HG02798 (cell line): ENCODE data around the gene TRIB2.

Source experiments
- ATAC-seq: cut with Tn5 transposase; IDR thresholded peaks from one replicate; pipeline ENCODE4 v1.9.1; 2021; ENCODE audit warnings: mild to moderate bottlenecking; ENCODE audit not compliant: unreplicated experiment, poor library complexity

The TRIB2 gene

DNA sequence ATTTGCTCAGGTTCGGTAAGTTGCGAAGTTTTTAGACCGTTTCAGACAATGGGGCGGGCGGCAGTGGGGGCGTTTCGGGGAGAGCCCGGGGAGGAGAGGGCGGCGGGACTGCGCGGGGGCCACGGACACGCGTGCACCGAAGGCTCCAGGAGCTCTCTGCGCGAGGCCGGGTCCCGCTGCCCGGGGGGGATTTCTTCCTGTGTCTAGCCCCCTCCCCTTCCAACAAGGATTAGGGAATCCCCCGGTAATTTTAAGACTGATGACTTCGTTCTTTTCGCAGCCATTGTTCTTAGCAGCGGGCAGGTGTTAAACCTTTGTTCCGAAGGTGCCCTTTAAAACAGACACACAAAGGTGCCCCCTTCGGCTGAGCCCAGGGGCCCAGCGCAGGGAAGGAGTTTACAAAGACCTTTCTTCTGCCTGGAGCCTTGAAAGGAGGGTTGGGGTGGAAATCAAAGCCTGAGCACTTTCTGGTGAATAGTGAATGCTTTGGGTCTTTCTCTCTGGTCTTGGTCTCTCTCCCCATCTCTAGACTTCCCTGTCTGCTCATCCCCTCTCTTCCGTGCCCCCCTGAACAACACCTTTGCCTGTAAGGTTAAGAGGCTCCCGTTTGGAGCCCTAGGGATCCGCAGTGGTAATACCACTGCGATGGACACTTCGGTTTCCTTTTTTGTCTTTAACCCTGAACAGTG, 2.1 kb downstream of the TRIB2 start:
- no peak for ATAC-seq

DNA sequence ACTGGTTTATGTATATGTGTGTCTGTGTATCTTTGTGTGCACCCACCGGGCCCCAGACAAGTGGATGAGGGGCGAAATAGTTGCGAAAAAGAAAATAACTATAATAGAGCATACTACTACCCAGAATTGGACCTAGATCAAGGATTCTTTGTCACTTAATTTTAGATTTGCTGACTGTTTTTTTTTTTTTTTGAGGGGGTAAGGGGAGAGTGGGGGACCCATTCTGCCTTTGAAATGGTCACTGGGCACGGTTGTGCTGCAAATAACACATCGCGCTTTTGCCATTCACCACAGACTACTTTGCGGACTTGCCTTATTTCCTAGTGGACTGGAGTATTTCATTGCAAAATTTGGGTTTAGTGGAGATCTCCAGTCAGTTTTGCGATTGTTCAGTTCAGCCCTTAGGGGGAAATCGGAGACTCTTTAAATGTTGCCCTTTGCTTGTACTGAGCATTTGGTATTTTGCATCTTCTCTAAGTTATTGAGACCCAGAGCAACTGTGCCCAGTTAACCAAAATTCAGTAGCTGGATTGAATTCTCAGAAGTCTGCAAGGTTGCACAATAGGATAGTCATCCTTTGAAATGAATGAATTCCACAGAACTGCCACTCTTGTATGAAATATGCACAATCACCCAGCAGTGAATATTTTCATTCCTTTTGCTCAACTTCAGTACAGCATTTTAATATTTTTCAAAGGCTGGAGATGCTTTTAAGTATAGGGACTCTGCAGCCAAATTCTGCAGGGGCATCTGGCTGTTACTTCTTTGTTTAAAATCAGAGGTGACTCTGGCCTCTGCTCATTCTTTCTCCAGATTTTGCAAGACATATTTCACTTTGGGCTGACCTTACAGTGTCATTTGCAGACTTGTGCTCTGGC, 2.9 kb downstream of the TRIB2 start:
- ATAC-seq, result no peak

DNA sequence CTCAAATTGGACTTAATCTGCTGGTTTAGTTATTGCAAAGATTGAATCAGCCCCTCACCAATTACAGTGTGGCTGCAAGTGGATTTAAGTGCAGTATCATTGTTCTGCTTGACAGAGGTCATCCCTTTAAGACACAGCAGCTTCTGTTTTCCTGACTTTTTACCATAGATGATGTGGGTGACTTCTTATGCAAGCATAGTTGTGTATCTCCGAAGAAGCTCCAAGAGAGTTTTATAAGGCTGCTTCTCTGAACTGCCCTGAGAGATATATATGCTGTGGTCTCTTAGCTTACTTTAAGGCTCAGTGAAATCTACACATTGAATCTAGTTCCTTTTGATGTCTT, 3.5 kb downstream of the TRIB2 start:
- ATAC-seq, result no peak

DNA sequence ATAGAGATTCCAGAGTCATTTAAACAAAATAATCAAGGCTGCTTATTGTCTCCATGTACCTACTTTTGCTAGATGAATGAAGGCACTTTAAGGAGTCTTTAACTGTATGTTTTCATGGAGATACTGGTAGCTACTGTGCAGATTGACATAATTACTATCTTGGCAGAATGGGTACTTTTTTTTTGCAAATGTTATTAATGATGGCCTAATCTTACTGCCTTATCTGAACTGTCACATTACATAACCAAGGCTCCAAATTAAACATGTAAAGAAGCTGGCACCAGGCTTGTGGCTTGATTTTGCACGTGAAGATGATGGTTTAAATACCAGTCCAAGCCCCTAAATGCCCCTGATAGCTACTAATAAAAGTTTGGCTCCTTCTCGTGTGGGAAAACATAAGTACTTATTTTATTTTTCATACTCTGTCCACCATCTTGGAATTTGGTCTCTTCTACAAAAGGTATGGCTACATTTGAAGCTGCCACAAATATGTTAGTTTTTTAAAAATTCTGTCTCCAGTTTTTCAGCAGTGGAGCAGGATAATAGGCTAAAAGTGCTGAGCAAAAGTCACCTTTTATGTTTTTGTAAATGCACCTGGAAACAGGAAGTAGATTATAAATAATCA, 4.1 kb downstream of the TRIB2 start:
- no peak for ATAC-seq

DNA sequence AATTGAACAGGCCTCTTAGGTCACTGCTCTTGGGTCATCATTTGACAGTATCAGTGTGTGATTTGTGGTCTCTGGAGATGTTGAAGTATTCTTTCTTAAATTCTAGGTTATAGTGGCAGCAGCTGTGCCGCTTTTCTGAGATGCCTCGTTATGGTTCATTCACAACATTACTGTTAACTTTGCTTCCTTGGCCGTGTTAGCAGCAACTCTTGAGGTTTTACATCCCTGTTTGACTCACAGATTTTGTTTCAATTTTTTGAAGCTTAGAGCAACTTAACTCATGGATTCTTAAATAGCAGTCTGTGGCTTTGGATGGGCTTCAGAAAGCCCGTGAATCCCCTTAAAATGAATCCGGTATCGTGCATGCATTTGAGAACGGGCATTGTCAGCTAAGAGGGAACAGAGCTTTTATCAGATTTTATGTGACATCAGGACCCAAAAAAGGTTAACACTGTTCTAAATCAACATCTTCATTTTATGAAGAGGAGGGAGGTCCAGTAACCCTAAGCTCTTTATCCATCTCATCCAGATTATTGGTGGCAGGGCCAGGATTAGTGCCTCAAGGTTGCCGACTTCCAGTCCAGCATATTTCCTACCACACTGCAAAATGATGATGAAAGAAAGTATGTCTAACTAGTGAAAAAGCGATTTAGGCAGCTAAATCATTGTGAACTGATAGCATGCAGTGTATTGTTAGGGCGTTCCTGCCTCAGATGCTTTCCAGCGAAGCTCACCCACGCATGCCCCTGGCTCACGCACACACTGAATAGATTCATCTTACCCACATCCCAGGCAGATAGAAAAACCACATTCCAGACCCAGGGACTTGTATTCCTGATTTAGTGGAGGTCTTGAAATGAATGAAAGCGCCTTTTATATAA, 5.1 kb downstream of the TRIB2 start:
- ATAC-seq, result no peak

DNA sequence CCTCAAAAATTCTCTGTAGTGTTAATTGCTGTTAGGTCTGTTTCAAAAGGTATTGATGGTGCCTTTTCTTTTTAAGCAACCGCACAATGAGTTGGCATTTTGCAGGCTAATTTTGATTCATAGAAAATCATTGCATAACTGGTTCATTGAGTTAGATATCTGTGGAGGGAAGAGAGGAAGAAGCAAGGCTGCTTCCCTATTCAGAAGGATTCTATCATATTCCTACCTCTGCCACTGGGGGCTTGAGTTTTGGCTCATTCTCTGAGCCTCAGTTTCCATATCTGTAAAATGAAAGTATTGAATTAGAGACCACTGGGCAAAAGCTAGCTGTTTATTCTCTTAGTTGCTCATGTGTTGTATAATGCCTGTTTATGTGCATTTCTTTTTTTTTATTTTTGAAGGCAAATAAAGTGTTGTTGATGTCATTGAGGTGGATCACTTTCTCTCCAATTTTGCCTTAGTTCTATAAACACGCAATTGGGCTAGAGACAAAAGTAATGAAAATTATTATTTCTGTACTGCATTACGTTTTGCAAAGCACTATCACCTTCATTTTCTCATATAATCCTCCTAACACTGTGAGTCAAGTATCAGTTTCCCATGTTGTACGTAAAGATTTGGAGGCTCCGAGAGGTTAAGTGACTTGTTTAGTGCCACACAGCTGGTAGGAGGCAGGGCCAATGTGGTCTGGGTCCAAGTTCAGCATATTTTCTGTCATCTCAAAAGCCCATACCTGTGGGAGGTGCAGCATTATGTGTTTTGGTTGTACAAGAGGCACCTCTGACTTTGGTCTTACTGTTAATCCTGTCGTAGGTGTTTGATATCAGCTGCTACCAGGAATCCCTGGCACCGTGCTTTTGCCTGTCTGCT, 5.9 kb downstream of the TRIB2 start:
- ATAC-seq, result no peak

DNA sequence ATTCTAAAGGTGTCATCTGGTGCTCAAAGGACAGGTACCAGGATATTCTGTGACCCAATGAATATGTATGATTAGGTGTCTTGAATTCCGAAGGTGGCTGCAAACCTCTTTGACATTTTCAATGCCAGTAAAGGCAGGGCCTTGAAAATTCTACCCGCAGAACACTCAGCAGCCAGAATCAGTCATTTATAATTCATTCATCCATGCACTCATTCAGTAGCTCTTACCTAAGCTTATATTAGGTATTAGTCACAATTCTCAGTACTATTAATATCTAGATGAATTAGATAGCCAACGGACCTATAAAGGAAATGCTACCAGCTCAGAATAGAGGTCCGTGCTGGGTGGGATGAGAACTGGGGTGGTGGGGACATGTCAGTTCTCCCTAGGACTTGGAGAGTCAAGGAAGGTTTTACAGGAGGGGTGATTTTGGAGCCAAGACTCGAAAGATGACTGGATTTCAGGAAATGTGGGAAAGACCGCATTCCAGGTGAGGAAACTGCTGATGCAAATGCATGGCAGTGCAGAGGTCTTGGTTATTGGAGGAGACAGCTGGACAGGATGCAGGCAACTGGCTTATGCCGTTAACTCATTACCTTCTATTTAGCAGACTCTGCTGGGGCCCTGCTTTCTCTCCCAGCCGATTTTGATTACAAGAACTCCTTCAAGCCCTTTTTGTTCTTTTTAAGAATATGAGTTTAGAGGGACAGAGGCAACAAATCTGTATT, 7.2 kb downstream of the TRIB2 start:
- ATAC-seq, result no peak

DNA sequence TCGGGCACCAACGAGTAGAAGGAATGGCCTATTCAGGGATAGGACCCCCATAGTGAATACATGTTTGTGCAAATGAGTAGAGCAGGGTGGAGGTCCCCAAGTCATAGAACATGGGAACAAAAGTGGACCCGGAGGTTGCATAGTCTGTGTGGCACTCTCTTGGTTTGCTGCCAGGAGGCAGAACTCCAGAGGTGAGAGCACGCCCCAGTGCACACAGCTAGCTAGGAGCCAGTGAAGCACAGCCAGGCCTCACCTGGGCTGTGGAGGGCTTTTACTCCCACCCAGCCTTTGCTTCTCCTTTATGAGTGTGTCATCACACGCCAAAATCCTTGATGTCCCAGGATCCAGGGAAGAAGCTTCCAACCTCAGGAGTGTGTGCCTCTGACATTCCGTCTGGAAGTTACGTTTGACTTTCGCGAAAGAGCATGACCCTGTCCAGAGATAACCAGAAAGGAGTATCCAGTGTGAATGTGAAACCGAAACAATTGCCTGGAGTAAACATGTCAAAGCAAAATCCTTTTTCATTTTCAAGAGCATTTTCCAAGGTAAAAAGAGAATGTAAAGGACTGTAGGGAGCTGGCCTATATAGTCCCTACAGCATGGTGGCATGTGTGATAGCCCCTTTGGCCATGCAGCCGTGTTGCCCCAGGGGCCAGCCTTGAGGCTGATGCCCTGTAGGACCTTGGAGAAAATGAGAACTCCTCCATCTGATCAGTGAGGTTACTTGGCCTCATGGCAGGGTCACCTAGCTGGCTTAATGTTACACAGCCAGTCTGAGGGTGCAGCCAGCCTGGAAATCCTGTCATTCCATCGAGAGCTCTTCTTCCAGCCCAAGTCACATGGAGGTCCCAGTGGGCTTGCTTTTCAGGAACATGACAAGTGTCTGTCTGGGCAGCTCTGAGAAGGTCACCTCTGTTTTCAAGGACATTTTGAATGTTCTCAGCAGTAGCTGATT, 8.8 kb downstream of the TRIB2 start:
- no peak for ATAC-seq

DNA sequence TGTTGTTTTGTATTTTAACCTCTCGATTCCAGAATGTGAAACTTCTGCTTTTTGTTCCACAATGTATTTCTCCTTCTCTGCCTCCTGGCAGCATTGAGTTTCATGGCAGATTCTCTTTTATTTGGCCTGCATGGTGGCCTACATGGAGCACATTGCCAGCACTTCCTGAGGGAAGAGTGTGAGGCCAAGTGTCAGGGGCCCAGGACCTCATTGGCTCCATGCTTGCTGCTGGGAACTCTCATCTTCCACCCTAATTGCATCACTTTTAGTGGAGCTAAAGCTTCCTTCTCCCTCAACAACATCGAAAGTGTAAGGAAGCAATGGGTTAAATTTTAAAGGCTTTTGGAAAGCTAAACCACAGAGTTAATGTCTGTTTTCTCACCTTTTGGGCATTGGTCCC, 9.5 kb downstream of the TRIB2 start:
- ATAC-seq, result no peak

DNA sequence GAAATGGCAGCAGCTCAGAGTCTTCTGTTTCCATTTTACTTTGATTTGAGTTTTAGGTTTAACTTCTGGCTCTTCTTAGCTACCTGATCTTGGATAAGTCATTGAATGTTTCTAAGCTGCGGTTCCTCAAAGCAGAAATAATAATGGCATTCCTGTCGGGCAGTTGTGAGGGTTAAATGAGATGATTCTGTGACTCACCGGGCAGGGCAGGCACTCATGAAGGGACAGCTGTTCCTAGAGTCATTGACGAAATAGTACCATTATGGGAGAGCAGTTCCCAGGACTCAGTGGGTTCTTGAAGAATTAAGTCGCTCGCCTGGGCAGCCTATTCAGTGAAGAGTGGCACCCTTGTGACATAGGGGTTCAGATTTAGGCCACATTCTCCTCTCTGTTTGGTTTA, 10.3 kb downstream of the TRIB2 start:
- ATAC-seq, result no peak

DNA sequence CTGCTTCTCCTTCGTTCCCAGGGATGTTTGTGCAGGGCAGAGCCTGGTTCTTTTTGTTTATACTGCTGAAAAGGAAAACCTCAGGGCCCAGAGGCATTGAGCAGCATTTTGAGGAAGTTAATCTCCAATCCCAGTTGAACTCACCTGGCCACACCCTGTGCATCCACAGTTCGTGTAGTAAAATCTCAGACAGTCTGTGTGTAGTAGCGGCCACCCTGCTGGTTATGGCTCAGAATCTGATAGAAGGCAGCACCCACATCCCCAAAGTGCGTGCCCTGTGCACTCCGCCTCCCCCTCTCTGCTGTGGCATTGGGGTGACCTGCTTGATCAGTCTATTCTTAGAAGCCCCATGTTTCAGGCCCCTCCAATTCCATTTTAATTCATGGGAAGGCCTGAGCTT, 10.9 kb downstream of the TRIB2 start:
- no peak for ATAC-seq

DNA sequence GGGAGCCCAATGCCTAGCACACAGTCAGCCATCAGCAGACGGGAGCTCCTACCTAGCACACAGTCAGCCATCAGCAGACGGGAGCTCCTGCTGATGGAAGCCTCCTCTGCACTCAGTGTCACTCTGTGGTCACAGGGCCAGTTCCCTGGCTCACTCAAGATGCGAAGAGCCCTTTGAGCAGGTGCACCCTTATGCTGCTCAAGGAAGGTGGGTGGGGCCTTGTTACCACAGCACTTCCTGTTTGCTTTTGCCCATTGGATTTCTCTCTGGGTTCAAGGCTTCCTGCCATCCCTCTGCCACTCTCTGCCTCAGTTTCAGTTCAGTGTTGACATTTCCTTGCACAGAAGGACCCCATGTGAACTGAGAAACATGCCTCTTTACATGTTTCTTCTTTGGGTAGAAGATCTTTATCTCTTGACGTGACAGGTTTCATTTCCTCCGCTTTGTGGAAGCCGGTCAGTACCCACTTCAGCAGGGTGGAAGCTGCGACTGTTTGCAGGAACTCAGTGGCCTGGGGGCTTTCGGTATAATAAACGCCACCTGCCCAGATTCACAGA, 11.6 kb downstream of the TRIB2 start:
- peak; percentile 87 for ATAC-seq

DNA sequence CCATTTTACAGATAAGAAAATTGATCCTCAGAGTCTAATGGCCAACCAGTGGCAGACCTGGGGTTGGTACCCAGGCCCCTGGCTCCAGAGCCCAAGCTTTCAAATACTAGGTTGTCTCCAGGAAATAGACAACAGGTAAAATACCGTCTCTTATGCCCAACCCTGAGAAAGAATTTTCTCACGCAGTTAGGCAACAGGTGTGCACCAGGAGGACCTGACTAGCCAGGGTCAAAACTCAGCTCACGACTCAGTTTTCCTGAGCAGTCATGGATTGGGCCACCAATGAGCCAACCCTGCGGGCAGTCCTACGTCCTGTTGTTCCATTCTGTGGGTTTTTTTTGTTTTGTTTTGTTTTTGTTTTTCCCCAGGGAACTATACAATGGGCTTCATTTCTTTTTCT, 13.5 kb downstream of the TRIB2 start:
- no peak for ATAC-seq

DNA sequence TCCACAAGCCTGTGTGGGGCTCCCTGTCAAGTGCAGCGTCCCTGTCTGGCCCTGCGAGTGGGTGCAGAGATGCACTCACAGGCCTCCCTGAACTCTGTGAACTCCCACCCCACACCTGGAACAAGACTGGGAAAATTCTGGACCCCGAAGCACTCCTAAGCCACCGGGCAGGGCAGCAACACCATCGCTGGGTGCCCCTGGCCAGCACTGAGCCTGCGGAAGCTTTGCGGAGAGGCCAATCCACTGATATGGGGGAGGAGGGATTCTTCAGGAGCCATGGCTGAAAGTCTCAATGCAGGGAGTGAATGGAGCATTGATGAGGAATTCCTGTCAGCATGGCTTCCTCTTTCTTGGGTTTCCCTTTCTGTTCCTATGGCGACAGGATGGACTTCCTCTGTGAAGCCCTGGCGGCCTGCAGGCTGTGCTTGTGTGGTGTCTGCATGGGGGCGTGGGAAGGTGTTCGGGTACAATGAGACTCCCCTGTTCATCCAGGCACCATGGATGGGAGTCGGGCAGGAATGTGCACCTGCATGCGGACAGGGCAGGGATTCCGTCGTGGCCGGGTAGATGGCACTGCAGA, 15.1 kb downstream of the TRIB2 start:
- ATAC-seq, result no peak

DNA sequence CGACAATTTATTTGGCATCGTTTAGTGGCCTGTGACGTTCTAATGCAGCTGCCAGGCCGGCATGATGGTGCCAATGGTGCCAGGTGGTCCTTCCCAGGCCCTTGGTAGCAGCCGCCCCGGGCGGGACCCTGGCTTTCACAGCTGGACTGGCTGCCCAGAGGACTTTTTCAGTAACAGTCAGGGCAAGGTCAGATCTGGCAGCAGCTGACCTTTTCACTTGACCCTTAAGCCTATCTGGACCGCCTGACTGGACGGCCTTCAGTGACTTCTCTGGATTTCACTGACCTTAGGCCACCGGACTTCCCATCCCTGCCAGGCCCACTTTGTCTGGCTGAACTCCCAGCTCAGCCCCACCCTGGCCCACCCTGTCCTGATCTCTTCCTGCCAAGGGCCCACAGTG, 15.9 kb downstream of the TRIB2 start:
- ATAC-seq, result no peak

DNA sequence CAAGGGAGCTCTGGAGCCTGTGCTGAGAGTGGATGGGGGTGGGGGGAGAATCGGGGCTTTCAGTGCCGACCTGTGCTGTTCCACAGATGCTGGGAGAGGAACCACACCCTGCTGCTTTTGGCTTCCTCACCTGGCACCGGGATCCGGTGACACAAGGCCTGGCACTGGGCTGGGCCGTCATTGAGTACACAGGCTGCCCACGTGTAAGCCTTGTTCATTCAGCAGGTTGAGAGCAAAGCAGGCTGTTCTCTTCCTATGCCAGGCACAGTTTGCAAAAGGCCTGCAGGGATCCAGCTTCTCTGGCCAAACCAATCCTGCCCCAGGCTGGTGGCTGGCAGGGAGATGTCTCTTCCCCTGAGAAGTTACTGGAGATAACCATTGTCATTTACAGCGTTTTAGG, 17.1 kb downstream of the TRIB2 start:
- no peak for ATAC-seq

DNA sequence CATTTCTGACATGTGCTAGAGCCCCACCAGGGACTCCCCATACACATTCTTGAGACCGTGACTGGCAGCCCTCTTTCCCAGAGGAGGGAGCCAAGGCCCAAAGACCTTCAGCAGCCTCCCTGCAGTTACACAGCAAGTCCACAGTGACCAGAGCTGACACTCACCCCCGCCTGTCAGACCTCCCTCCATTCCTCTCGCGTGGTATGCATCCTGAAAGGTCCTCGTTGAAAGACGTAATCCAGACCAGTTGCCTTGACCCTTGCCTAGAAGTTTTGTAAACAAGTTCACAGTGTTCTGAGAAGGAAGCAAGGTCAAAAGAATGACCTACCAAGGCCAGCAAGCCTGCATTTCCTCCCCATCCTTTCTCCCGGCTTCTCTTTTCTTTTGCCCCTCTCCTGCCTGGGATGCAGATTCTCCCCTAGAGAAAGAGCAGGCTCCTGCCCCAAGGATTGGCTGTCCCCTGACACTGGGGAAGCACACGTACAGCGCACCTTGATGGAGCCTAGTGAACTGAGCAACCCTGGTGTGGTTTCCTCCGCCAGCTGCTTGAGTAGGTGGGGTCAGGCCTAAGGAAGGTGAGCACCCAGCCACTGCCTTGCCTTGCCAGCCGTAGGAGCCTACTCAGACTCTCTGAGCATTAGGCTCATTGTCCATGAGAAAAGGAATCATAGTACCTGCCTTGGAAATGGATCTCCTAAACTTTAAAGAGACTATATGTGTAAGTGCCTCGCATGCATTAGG, 18.3 kb downstream of the TRIB2 start:
- ATAC-seq, result no peak
